KMS-11 (cell line): ENCODE data around the gene ZC3H6.

Source experiments
- H2AFZ ChIP-seq: fragments of 200-600 bp; sonication (generic); 2 replicates; pipeline ENCODE4 v1.6.1; 2016; ENCODE audit warnings: antibody characterized with exemption, mixed run types, low read depth
- H3K27ac ChIP-seq: fragments of 200-600 bp; sonication (generic); 2 replicates; pipeline ENCODE4 v1.6.1; 2016; ENCODE audit warnings: mild to moderate bottlenecking, mixed run types
- H3K27me3 ChIP-seq: fragments of 200-600 bp; sonication (generic); 2 replicates; pipeline ENCODE4 v1.6.1; 2017; ENCODE audit warnings: mild to moderate bottlenecking, low read depth, mixed run types, moderate library complexity; ENCODE audit not compliant: insufficient read depth
- H3K36me3 ChIP-seq: fragments of 200-600 bp; sonication (generic); 2 replicates; pipeline ENCODE4 v1.6.1; 2017; ENCODE audit warnings: mild to moderate bottlenecking, mixed run types; ENCODE audit not compliant: insufficient read depth
- H3K4me1 ChIP-seq: fragments of 200-600 bp; sonication (generic); 2 replicates; pipeline ENCODE4 v1.6.1; 2016; ENCODE audit warnings: mild to moderate bottlenecking, low read depth, mixed run types; ENCODE audit not compliant: poor library complexity, severe bottlenecking
- H3K4me2 ChIP-seq: fragments of 200-600 bp; sonication (generic); 2 replicates; pipeline ENCODE4 v1.7.0; 2016; ENCODE audit warnings: mild to moderate bottlenecking, mixed run types
- H3K4me3 ChIP-seq: fragments of 200-600 bp; sonication (generic); IDR thresholded peaks from 2 replicates; pipeline ENCODE4 v1.6.1; 2017; ENCODE audit warnings: low read depth, low read length, mixed read lengths; ENCODE audit not compliant: insufficient read depth
- H3K79me2 ChIP-seq: fragments of 200-600 bp; sonication (generic); 2 replicates; pipeline ENCODE4 v1.6.1; 2016; ENCODE audit warnings: low read depth, mixed run types; ENCODE audit not compliant: insufficient read depth
- H3K9ac ChIP-seq: fragments of 200-600 bp; sonication (generic); 2 replicates; pipeline ENCODE4 v1.6.1; 2016; ENCODE audit warnings: mild to moderate bottlenecking, mixed run types
- H4K20me1 ChIP-seq: fragments of 200-600 bp; sonication (generic); 2 replicates; pipeline ENCODE4 v1.6.1; 2016; ENCODE audit warnings: mild to moderate bottlenecking, mixed run types; ENCODE audit not compliant: insufficient read depth
- TF ChIP-seq, protein P1 (sequence below): fragments of 200-600 bp; sonication (generic); conservative IDR thresholded peaks from 2 replicates; pipeline ENCODE4 v1.6.1; 2017; ENCODE audit warnings: low read depth, mild to moderate bottlenecking, antibody characterized with exemption, low read length, moderate library complexity, mixed read lengths

Gene ZC3H6

GRCh38 chr2:112290648-112291047, 15.3 kb downstream of the ZC3H6 start:
- Histone ChIP-seq H3K27ac (no peak overlapping the region), H3K4me2 (no peak overlapping the region), H3K4me3 (no peak overlapping the region), H3K36me3 (no peaks in the 10 kb centered on the region), H3K9ac (no peak overlapping the region), H3K27me3 (no peaks in the 10 kb centered on the region), H3K79me2 (no peaks in the 10 kb centered on the region), H4K20me1 (no peaks in the 10 kb centered on the region), H2AFZ (no peak overlapping the region), H3K4me1 (no peaks in the 10 kb centered on the region)
- TF ChIP-seq, protein P1, sequence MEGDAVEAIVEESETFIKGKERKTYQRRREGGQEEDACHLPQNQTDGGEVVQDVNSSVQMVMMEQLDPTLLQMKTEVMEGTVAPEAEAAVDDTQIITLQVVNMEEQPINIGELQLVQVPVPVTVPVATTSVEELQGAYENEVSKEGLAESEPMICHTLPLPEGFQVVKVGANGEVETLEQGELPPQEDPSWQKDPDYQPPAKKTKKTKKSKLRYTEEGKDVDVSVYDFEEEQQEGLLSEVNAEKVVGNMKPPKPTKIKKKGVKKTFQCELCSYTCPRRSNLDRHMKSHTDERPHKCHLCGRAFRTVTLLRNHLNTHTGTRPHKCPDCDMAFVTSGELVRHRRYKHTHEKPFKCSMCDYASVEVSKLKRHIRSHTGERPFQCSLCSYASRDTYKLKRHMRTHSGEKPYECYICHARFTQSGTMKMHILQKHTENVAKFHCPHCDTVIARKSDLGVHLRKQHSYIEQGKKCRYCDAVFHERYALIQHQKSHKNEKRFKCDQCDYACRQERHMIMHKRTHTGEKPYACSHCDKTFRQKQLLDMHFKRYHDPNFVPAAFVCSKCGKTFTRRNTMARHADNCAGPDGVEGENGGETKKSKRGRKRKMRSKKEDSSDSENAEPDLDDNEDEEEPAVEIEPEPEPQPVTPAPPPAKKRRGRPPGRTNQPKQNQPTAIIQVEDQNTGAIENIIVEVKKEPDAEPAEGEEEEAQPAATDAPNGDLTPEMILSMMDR: no peak

DNA sequence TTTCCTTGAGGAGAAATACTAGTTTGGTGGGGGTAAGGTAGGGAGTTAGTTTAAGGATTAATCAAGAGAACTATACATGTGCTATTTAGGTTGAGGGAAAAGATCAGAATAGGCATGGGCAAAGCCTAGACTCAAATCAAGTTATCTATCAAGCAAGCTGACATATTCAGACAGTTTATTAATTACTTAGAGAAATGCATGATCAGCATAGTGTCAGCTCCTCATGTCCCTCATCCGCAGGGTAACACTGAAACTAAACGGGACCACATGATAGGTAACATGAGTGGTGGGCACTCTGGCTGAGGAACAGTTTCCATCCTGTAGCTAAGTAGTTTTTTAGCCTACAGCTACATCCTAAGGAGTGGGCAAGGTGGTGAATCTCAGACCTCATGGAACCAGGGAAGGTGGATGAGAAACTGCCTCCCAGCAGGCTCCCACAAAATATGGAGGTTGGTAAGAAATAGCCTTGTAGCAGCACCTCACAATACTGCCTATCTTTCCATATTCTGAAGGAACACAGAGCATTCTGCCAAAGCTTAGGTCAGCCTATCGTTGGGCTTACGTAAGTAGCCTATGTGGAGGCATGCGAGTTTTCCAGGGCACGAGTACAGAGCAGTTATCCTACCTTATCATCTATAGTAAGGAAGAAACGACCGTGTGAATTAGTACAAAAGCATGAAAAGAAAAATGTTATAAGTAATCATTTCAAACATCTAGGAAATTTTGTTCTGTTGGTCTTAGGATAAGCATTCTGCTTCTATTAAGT, 18.4 kb downstream of the ZC3H6 start:
- TF ChIP-seq, protein P1: no peak
- H3K27me3 ChIP-seq: no peaks in the 10 kb centered on the region
- no peaks in the 10 kb centered on the region for H3K4me1 ChIP-seq

GRCh38 chr2:112295407-112296078, 20.1 kb downstream of the ZC3H6 start:
- Histone ChIP-seq H2AFZ (no peak overlapping the region), H3K4me2 (no peak overlapping the region), H3K4me1 (no peaks in the 10 kb centered on the region), H4K20me1 (no peaks in the 10 kb centered on the region), H3K27ac (no peak overlapping the region), H3K9ac (no peak overlapping the region), H3K36me3 (no peaks in the 10 kb centered on the region), H3K4me3 (no peak overlapping the region), H3K27me3 (no peaks in the 10 kb centered on the region), H3K79me2 (no peaks in the 10 kb centered on the region)
- TF ChIP-seq, protein P1: no peak

More for the DNA sequence above, 18.4 kb downstream of the ZC3H6 start:
- Histone ChIP-seq H3K79me2 (no peaks in the 10 kb centered on the region), H3K4me2 (no peak overlapping the region), H4K20me1 (no peaks in the 10 kb centered on the region), H3K36me3 (no peaks in the 10 kb centered on the region), H3K27ac (no peak overlapping the region), H2AFZ (no peak overlapping the region), H3K9ac (no peak overlapping the region), H3K4me3 (no peak overlapping the region)

DNA sequence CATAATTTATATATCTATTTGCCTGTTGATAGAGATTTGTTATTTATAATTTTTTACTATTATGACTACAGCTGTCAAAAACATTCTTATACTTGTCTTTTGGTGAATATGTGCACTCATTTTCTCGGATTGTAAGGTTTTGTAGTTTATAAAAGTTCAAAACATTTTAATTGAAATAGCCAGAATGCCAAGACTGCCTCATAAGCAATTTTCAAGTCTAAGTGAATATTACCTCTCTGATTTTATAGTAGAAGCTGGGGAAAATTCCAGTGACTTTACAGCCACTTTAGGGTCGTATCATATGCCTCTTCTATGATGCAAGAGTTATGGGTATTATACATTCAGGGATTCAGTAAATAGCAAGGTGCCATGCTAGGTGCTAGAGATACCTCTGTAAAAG, 21.0 kb downstream of the ZC3H6 start:
- Histone ChIP-seq H3K9ac (no peak overlapping the region), H3K4me1 (no peaks in the 10 kb centered on the region), H3K79me2 (no peaks in the 10 kb centered on the region), H3K36me3 (no peaks in the 10 kb centered on the region), H2AFZ (no peak overlapping the region), H4K20me1 (no peaks in the 10 kb centered on the region), H3K4me2 (no peak overlapping the region), H3K27ac (no peak overlapping the region), H3K4me3 (no peak overlapping the region), H3K27me3 (no peaks in the 10 kb centered on the region)
- TF ChIP-seq, protein P1: no peak
